Thyroid gland (tissue), 4 donors: ENCODE results near the gene SLC12A1. TPM values are rescaled to one million over a fixed set of nuclear protein-coding genes. Genes with fewer than 3 reads are reported as not detected.

ENCODE experiments used
- DNase-seq, 2 donors: peaks; one replicate each; pipeline ENCODE4 v3.0.0-alpha.2; 2019
- H3K27ac ChIP-seq, 3 donors: fragments of 200-600 bp; sonication (generic); 1 replicate in 2 of 3; 2 replicates in 1 of 3; pipeline ENCODE4 v1.5.1; 2016 to 2019; ENCODE audit warnings: mild to moderate bottlenecking in 1 of 3, moderate library complexity in 1 of 3
- H3K27me3 ChIP-seq: fragments of 200-600 bp; sonication (generic); one replicate; pipeline ENCODE4 v1.5.1; 2019
- H3K36me3 ChIP-seq, 2 donors: fragments of 200-600 bp; sonication (generic); one replicate each; pipeline ENCODE4 v1.5.1; 2016 to 2019
- H3K4me1 ChIP-seq, 2 donors: fragments of 200-600 bp; sonication (generic); one replicate each; pipeline ENCODE4 v1.5.1; 2017 to 2019
- H3K4me3 ChIP-seq, 3 donors: fragments of 200-600 bp; sonication (generic); replicated peaks in 1 of 3; 1 replicate in 2 of 3; 2 replicates in 1 of 3; pipeline ENCODE4 v1.5.1; 2016; ENCODE audit warnings: mild to moderate bottlenecking in 1 of 3
- H3K9me3 ChIP-seq: fragments of 200-600 bp; sonication (generic); one replicate; pipeline ENCODE4 v1.5.1; 2017
- CTCF ChIP-seq, 6 experiments: fragments of 200-600 bp in 3 of 6; fragments of 450-650 bp in 3 of 6; sonication (generic) in 3 of 6; IDR thresholded peaks; one replicate each; pipeline ENCODE4 v1.5.1; 2016 to 2019; ENCODE audit warnings: antibody characterized with exemption in 6 of 6, mild to moderate bottlenecking in 2 of 6, inconsistent platforms in 1 of 6, moderate library complexity in 1 of 6
- POLR2A ChIP-seq, 2 donors: fragments of 450-650 bp; IDR thresholded peaks; one replicate each; pipeline ENCODE4 v1.6.1; 2017; ENCODE audit warnings: antibody characterized with exemption in 2 of 2, mild to moderate bottlenecking in 2 of 2, moderate library complexity in 1 of 2
- WGBS, 2 donors: methylation state at CpG; one replicate each; pipeline ENCODE4 v1.1.5; 2017; 5-methylcytosine and 5-hydroxymethylcytosine counted together
- intact Hi-C: fragments of 100-400 bp; cut with DNase I; formaldehyde crosslinking; loops from one replicate; pipeline ENCODE4 v1.15.1; 2023
- total RNA-seq, 4 donors: library from RNA; depleted of rRNA; stranded (reverse); fragments of >200 nt; gene quantifications; one replicate each; pipeline ENCODE4 v1.2.3, GENCODE V29; 2016

The SLC12A1 gene
- total RNA-seq, 4 donors from 2014 or later: not detected

- Histone ChIP-seq H3K4me3 (no peak overlapping the region), H3K36me3 (no peaks in the 10 kb centered on the region), H3K4me1 (peaks cover 0 to 5% of the 10 kb centered on the region in 2 donors), H3K9me3 (no peaks in the 10 kb centered on the region), H3K27ac (no peak overlapping the region), H3K27me3 (no peaks in the 10 kb centered on the region)
- no peak for TF ChIP-seq CTCF (IDR thresholded peaks at IDR 0.05)
- 84 to 89% methylated on average over 2 of the region's 2 CpGs for WGBS, 2 donors
- DNase-seq: no peak
- intact Hi-C loops: no loop called here
Observed at GRCh38 chr15:48289628-48290027, 83.5 kb downstream of the SLC12A1 start.

GRCh38 chr15:48292458-48292857 is 86.4 kb downstream of the SLC12A1 start:
- intact Hi-C loops: no loop called here
- H3K27ac ChIP-seq: no peak overlapping the region
- TF ChIP-seq CTCF (IDR thresholded peaks at IDR 0.05) (no peak), POLR2A (IDR thresholded peaks at IDR 0.05) (no peak)
- no peaks in the 10 kb centered on the region for H3K9me3 ChIP-seq
- H3K4me3 ChIP-seq: no peak overlapping the region
- no peaks in the 10 kb centered on the region for H3K36me3 ChIP-seq
- DNase-seq: no peak
- H3K4me1 ChIP-seq: no peaks in the 10 kb centered on the region
- 93 to 95% methylated on average over 4 of the region's 4 CpGs for whole genome bisulfite sequencing, 2 donors
- H3K27me3 ChIP-seq: no peaks in the 10 kb centered on the region

GRCh38 chr15:48297668-48298067 is 91.6 kb downstream of the SLC12A1 start:
- no peak for DNase-seq

GRCh38 chr15:48298914-48299313 is 92.8 kb downstream of the SLC12A1 start:
- TF ChIP-seq POLR2A (IDR thresholded peaks at IDR 0.05) (no peak), CTCF (IDR thresholded peaks at IDR 0.05) (no peak)
- intact Hi-C loops: no loop called here
- no peaks in the 10 kb centered on the region for H3K27me3 ChIP-seq

More at GRCh38 chr15:48297668-48298067, 91.6 kb downstream of the SLC12A1 start:
- H3K9me3 ChIP-seq: no peaks in the 10 kb centered on the region
- WGBS, 2 donors: 87 to 91% methylated on average over 2 of the region's 2 CpGs
- H3K36me3 ChIP-seq: no peaks in the 10 kb centered on the region
- no peak overlapping the region for H3K27ac ChIP-seq
- H3K4me3 ChIP-seq: no peak overlapping the region
- intact Hi-C loops: no loop called here
- TF ChIP-seq POLR2A (IDR thresholded peaks at IDR 0.05): no peak
- TF ChIP-seq CTCF (IDR thresholded peaks at IDR 0.05): no peak
- H3K4me1 ChIP-seq: no peaks in the 10 kb centered on the region
- no peaks in the 10 kb centered on the region for H3K27me3 ChIP-seq

GRCh38 chr15:48300038-48300437 is 93.9 kb downstream of the SLC12A1 start:
- Histone ChIP-seq H3K4me3 (no peak overlapping the region), H3K27ac (no peak overlapping the region), H3K4me1 (no peaks in the 10 kb centered on the region), H3K36me3 (no peaks in the 10 kb centered on the region), H3K9me3 (no peaks in the 10 kb centered on the region), H3K27me3 (no peaks in the 10 kb centered on the region)
- intact Hi-C loops: no loop called here
- TF ChIP-seq POLR2A (IDR thresholded peaks at IDR 0.05) (no peak), CTCF (IDR thresholded peaks at IDR 0.05) (no peak)
- no peak for DNase-seq
- 84 to 88% methylated on average over 5 of the region's 5 CpGs for WGBS, 2 donors

More at GRCh38 chr15:48298914-48299313, 92.8 kb downstream of the SLC12A1 start:
- 39 to 44% methylated on average over 2 of the region's 2 CpGs for WGBS, 2 donors
- Histone ChIP-seq H3K9me3 (no peaks in the 10 kb centered on the region), H3K4me1 (no peaks in the 10 kb centered on the region), H3K27ac (no peak overlapping the region), H3K4me3 (no peak overlapping the region), H3K36me3 (no peaks in the 10 kb centered on the region)
- DNase-seq: no peak
